Suprapubic skin (tissue), 4 donors: ENCODE measurements around the gene IL17C. TPM values are rescaled to one million over a fixed set of nuclear protein-coding genes. Genes with fewer than 3 reads are reported as not detected.

Source experiments
- DNase-seq, 2 donors: peaks; one replicate each; pipeline ENCODE4 v3.0.0-alpha.2; 2019; ENCODE audit warnings: low spot score in 2 of 2
- H3K27ac ChIP-seq: fragments of 200-600 bp; sonication (generic); one replicate; pipeline ENCODE4 v1.5.1; 2019
- H3K27me3 ChIP-seq: fragments of 200-600 bp; sonication (generic); one replicate; pipeline ENCODE4 v1.5.1; 2019
- H3K36me3 ChIP-seq: fragments of 200-600 bp; sonication (generic); one replicate; pipeline ENCODE4 v1.5.1; 2019
- H3K4me1 ChIP-seq: fragments of 200-600 bp; sonication (generic); one replicate; pipeline ENCODE4 v1.5.1; 2019
- H3K4me3 ChIP-seq: fragments of 200-600 bp; sonication (generic); one replicate; pipeline ENCODE4 v1.5.1; 2019; ENCODE audit warnings: mild to moderate bottlenecking
- H3K9me3 ChIP-seq: fragments of 200-600 bp; sonication (generic); one replicate; pipeline ENCODE4 v1.5.1; 2019
- EP300 ChIP-seq: sonication (generic); formaldehyde crosslinking; IDR thresholded peaks from one replicate; pipeline ENCODE4 v1.6.1; 2017; ENCODE audit warnings: antibody characterized with exemption
- POLR2A ChIP-seq, 2 donors: fragments of 450-650 bp; IDR thresholded peaks; one replicate each; pipeline ENCODE4 v1.6.1; 2017; ENCODE audit warnings: antibody characterized with exemption in 2 of 2, mild to moderate bottlenecking in 2 of 2, moderate library complexity in 2 of 2
- POLR2AphosphoS5 ChIP-seq, 3 donors: sonication (generic); formaldehyde crosslinking; IDR thresholded peaks; one replicate each; pipeline ENCODE4 v1.6.1; 2017; ENCODE audit warnings: antibody characterized with exemption in 3 of 3
- WGBS: methylation state at CpG from one replicate; pipeline ENCODE4 v1.1.5; 2018; 5-methylcytosine and 5-hydroxymethylcytosine counted together
- total RNA-seq, 4 donors: library from RNA; depleted of rRNA; stranded (reverse); fragments of >200 nt; gene quantifications; one replicate each; pipeline ENCODE4 v1.1.0, GENCODE V29; 2016
- TF ChIP-seq, protein P1 (sequence below), 2 donors: fragments of 200-600 bp in 1 of 2; fragments of 450-650 bp in 1 of 2; sonication (generic) in 1 of 2; IDR thresholded peaks; one replicate each; pipeline ENCODE4 v1.5.1; 2016 to 2019; ENCODE audit warnings: antibody characterized with exemption in 2 of 2, mild to moderate bottlenecking in 1 of 2, moderate library complexity in 1 of 2

IL17C gene
- total RNA-seq, 4 donors from 2014 or later = not detected

DNA sequence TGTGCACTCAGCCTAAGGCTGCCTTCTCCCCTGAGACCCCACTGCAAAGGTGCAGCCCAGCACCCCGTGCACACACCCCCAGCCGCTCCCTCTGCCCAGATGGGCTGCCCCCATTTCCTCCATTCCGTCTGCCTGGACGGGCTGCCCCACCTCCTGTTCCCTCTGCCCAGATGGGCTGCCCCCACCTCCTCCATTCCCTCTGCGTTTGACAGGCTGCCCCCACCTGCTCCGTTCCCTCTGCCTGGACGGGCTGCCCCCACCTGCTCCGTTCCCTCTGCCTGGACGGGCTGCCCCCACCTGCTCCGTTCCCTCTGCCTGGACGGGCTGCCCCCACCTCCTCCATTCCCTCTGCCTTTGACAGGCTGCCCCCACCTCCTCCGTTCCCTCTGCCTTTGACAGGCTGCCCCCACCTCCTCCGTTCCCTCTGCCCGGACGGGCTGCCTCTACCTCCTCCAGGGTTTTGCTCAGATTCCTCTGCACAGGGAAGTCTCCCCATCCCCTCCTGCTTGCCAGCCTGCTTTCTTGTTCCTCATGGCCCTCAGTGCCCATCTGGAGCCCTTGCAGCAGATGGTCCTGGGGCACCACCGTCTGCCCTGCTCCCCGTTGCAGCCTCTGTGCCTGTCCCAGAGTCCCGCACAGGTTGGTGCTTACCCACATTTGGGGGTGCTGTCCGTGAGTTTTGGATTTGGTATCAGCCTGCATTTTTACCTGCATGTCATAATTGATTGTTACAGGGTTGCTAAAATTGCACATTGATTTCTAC is 23.4 kb upstream of the IL17C start:
- Histone ChIP-seq H3K27ac (no peak overlapping the region), H3K27me3 (no peaks in the 10 kb centered on the region), H3K4me1 (peaks cover 7% of the 10 kb centered on the region), H3K4me3 (no peak overlapping the region), H3K36me3 (peaks cover 48% of the 10 kb centered on the region), H3K9me3 (no peaks in the 10 kb centered on the region)
- 91% methylated on average over 18 of the region's 19 CpGs for WGBS
- TF ChIP-seq POLR2A (IDR thresholded peaks at IDR 0.05) (no peak), EP300 (no peak), POLR2AphosphoS5 (IDR thresholded peaks at IDR 0.05) (no peak)
- TF ChIP-seq, protein P1, sequence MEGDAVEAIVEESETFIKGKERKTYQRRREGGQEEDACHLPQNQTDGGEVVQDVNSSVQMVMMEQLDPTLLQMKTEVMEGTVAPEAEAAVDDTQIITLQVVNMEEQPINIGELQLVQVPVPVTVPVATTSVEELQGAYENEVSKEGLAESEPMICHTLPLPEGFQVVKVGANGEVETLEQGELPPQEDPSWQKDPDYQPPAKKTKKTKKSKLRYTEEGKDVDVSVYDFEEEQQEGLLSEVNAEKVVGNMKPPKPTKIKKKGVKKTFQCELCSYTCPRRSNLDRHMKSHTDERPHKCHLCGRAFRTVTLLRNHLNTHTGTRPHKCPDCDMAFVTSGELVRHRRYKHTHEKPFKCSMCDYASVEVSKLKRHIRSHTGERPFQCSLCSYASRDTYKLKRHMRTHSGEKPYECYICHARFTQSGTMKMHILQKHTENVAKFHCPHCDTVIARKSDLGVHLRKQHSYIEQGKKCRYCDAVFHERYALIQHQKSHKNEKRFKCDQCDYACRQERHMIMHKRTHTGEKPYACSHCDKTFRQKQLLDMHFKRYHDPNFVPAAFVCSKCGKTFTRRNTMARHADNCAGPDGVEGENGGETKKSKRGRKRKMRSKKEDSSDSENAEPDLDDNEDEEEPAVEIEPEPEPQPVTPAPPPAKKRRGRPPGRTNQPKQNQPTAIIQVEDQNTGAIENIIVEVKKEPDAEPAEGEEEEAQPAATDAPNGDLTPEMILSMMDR (IDR thresholded peaks at IDR 0.05) = no peak
- DNase-seq = no peak

DNA sequence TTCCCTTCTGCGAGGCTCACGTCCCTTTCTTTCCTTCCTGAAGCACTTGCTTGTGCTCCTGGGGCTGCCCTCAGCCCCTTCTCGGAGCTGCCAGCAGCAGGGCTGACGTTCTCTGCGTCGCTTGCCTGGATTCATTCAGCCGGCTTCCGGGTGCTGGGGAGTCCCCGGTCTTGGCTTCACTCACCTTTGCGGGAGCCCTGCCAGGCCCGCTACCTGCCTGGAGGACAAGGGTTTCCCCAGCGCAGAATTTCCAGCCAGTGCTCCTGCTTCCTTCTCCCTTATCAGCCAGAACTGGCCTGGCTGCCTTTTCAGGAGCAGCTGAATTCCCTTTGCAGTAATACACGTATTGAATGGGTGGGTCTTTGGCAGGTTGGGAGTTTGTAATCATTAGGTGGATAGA is 22.1 kb upstream of the IL17C start:
- H3K27me3 ChIP-seq = no peaks in the 10 kb centered on the region
- H3K4me1 ChIP-seq = peaks cover 7% of the 10 kb centered on the region
- no peak overlapping the region for H3K27ac ChIP-seq
- TF ChIP-seq EP300 (no peak), POLR2A (IDR thresholded peaks at IDR 0.05) (no peak), POLR2AphosphoS5 (IDR thresholded peaks at IDR 0.05) (no peak)
- TF ChIP-seq, protein P1 (IDR thresholded peaks at IDR 0.05) = no peak
- 55% methylated on average over 13 of the region's 13 CpGs for WGBS
- no peaks in the 10 kb centered on the region for H3K9me3 ChIP-seq
- no peak overlapping the region for H3K4me3 ChIP-seq
- H3K36me3 ChIP-seq = peaks cover 38% of the 10 kb centered on the region
- no peak for DNase-seq

DNA sequence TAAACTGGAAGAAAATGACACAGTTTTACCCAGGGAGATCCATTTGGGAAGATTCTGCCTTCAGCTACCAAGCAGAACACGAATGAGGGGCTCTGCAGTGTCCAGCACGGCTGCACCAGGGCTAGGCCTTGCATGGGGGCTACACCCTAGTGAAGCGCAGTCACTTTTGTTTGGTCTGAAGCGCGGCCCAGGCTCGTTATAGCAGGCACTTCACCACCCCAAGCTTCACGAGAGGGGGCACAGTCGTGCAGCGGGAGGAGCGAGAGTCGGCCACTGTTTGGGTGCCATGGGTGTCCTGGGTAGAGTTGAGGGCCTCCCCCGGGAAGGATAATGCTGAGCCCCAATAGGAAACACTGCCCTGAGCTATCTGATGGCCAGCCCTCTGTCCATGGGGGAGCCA is 21.6 kb upstream of the IL17C start:
- Histone ChIP-seq H3K27me3 (no peaks in the 10 kb centered on the region), H3K4me1 (peaks cover 7% of the 10 kb centered on the region), H3K36me3 (peaks cover 35% of the 10 kb centered on the region), H3K9me3 (no peaks in the 10 kb centered on the region), H3K27ac (no peak overlapping the region), H3K4me3 (no peak overlapping the region)
- no peak for TF ChIP-seq EP300
- TF ChIP-seq POLR2AphosphoS5 (IDR thresholded peaks at IDR 0.05) = no peak
- TF ChIP-seq, protein P1 (IDR thresholded peaks at IDR 0.05) = no peak
- TF ChIP-seq POLR2A (IDR thresholded peaks at IDR 0.05) = no peak
- WGBS = 73% methylated on average over 10 of the region's 12 CpGs
- no peak for DNase-seq

DNA sequence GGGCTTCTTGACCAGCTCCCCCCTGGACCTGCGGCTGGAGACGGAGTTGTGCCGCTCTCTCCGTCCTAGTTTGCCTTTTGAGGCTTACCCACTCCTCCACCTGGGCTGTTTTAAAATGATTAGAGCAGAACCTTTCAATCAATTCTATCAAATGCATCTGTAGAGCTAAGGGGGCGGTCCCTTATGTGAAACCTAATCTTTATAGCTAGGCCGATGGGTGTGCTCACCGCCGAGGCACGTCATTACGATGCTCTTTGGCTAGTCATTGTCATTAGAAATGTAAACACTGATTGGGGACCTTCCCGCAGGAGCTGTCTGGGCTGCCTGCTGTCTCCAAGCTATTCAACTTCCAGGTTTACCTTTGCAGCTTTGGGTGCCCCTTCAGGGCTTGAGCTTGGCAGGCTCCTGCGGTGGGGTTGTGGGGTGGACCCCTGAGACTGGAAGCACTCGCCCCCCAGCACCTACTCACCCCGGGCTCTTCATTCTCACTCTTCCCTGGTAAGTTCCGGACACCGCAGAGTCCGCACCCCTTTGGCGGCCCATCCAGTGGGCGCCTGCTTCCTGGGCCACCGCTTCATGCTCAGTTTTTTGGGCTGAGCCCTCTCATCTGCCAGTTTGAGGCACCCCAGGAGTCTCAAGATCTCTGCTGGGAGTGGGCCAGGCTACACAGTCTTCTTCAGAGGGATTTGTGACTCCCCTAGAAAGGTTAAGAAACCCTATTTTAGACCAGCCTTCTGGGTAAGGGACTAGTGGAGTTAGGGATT is 20.9 kb upstream of the IL17C start:
- TF ChIP-seq POLR2AphosphoS5 (IDR thresholded peaks at IDR 0.05) = no peak
- TF ChIP-seq, protein P1 (IDR thresholded peaks at IDR 0.05) = no peak
- no peak for TF ChIP-seq POLR2A (IDR thresholded peaks at IDR 0.05)
- TF ChIP-seq EP300 = no peak
- no peak overlapping the region for H3K27ac ChIP-seq
- H3K4me1 ChIP-seq = peaks cover 7% of the 10 kb centered on the region
- H3K4me3 ChIP-seq = no peak overlapping the region
- H3K9me3 ChIP-seq = no peaks in the 10 kb centered on the region
- peaks cover 37% of the 10 kb centered on the region for H3K36me3 ChIP-seq
- 95% methylated on average over 20 of the region's 20 CpGs for WGBS
- no peaks in the 10 kb centered on the region for H3K27me3 ChIP-seq
- DNase-seq = no peak
